HCT116 (cell line): ENCODE measurements around the gene ARHGAP5. TPM values are rescaled to one million over a fixed set of nuclear protein-coding genes. Genes with fewer than 3 reads are reported as not detected.

Source experiments
- ATAC-seq: fragments of 200-7000 bp; cut with Tn5 transposase; 2 replicates; pipeline ENCODE4 v1.9.1; 2020; ENCODE audit warnings: mild to moderate bottlenecking, moderate library complexity
- BruUV-seq: library from RNA; stranded (reverse); fragments of 400-500 nt; replicated peaks from 2 replicates; lab custom pipeline; 2021; lab: Mats Ljungman, UMichigan
- CTCF ChIA-PET: fragments of 300-600 bp; sonication (Branson Sonifier 250); formaldehyde crosslinking; loops from one replicate; lab custom pipeline; 2021; ENCODE audit warnings: antibody characterized with exemption; lab: Charles Lee
- POLR2A ChIA-PET: fragments of 300-600, 350-600 bp; sonication (Branson Sonifier 250); formaldehyde crosslinking; loops from one replicate; lab custom pipeline; 2021; ENCODE audit warnings: antibody characterized with exemption; lab: Charles Lee
- RAD21 ChIA-PET, 2 experiments: fragments of 300-600 bp; sonication (Branson Sonifier 250); formaldehyde crosslinking; loops; one replicate each; lab custom pipeline; 2023; ENCODE audit warnings: low total read pairs in 2 of 2; ENCODE audit not compliant: uncharacterized antibody in 2 of 2, unreplicated experiment in 2 of 2, low non-redundant PET in 1 of 2; lab: Charles Lee
- DNase-seq: peaks from one replicate; pipeline ENCODE4 v3.0.0-alpha.2; 2010; ENCODE audit warnings: low read depth, low spot score
- H2AFZ ChIP-seq: fragments of 200-600 bp; shearing (Covaris generic), sonication (generic); 2 replicates; pipeline ENCODE4 v1.6.1; 2017; ENCODE audit warnings: low read depth, mixed run types, mixed read lengths, antibody characterized with exemption, low read length; ENCODE audit not compliant: poor library complexity, severe bottlenecking
- H3K27ac ChIP-seq: 2 replicates; pipeline ENCODE4 v1.5.1; 2012; ENCODE audit warnings: low read depth, low read length
- H3K27me3 ChIP-seq: fragments of 200-600 bp; sonication (generic); 2 replicates; pipeline ENCODE4 v1.6.1; 2016; ENCODE audit warnings: mixed run types, low read length, mixed read lengths; ENCODE audit not compliant: insufficient read depth
- H3K36me3 ChIP-seq, 2 experiments: fragments of 200-500 bp in 1 of 2; fragments of 200-600 bp in 1 of 2; sonication (Bioruptor generic) in 1 of 2; sonication (generic) in 1 of 2; 2 replicates each; pipeline versions ENCODE4 v1.5.1 to v1.6.1; 2014 to 2016; ENCODE audit warnings: low read length in 2 of 2, inconsistent platforms in 1 of 2, mixed read lengths in 1 of 2, mixed run types in 1 of 2; ENCODE audit not compliant: insufficient read depth in 2 of 2, control insufficient read depth in 1 of 2
- H3K4me1 ChIP-seq, 2 experiments: fragments of 200-600 bp in 1 of 2; sonication (generic) in 1 of 2; 2 replicates each; pipeline versions ENCODE4 v1.5.1 to v1.6.1; 2012 to 2017; ENCODE audit warnings: low read length in 2 of 2, inconsistent platforms in 1 of 2, mild to moderate bottlenecking in 1 of 2, mixed read lengths in 1 of 2, mixed run types in 1 of 2, moderate library complexity in 1 of 2; ENCODE audit not compliant: insufficient read depth in 2 of 2, control insufficient read depth in 1 of 2
- H3K4me2 ChIP-seq: fragments of 200-600 bp; sonication (generic); 2 replicates; pipeline ENCODE4 v1.6.1; 2017; ENCODE audit warnings: mixed run types, low read length, mixed read lengths
- H3K4me3 ChIP-seq, 2 experiments: fragments of 200-600 bp in 1 of 2; sonication (generic) in 1 of 2; replicated peaks in 1 of 2; 2 replicates each; pipeline ENCODE4 v1.5.1; 2011 to 2016; ENCODE audit warnings: low read length in 2 of 2, control low read depth in 1 of 2, low read depth in 1 of 2, mild to moderate bottlenecking in 1 of 2, mixed read lengths in 1 of 2, mixed run types in 1 of 2
- H3K79me2 ChIP-seq: fragments of 200-600 bp; sonication (generic); 2 replicates; pipeline ENCODE4 v1.6.1; 2017; ENCODE audit warnings: mild to moderate bottlenecking, mixed run types, low read length, moderate library complexity, mixed read lengths; ENCODE audit not compliant: insufficient read depth
- H3K9ac ChIP-seq: fragments of 200-600 bp; sonication (generic); 2 replicates; pipeline ENCODE4 v1.6.1; 2016; ENCODE audit warnings: low read length, mixed read lengths
- H3K9me2 ChIP-seq: fragments of 200-600 bp; sonication (generic), shearing (Covaris generic); 2 replicates; pipeline ENCODE4 v1.6.1; 2017; ENCODE audit warnings: mixed run types, mild to moderate bottlenecking, moderate library complexity; ENCODE audit not compliant: insufficient read depth
- H3K9me3 ChIP-seq, 2 experiments: fragments of 200-500 bp in 1 of 2; fragments of 200-600 bp in 1 of 2; sonication (Bioruptor generic) in 1 of 2; sonication (generic) in 1 of 2; 2 replicates each; pipeline ENCODE4 v1.6.1; 2014 to 2017; ENCODE audit warnings: low read length in 2 of 2, mixed read lengths in 2 of 2, inconsistent platforms in 1 of 2, low read depth in 1 of 2, mild to moderate bottlenecking in 1 of 2, mixed run types in 1 of 2, moderate library complexity in 1 of 2; ENCODE audit not compliant: control insufficient read depth in 1 of 2, insufficient read depth in 1 of 2
- H4K20me1 ChIP-seq: fragments of 200-600 bp; sonication (generic), shearing (Covaris generic); 2 replicates; pipeline ENCODE4 v1.6.1; 2017; ENCODE audit warnings: mixed run types, mild to moderate bottlenecking, moderate library complexity; ENCODE audit not compliant: insufficient read depth
- ELF1 ChIP-seq: IDR thresholded peaks from 2 replicates; pipeline ENCODE4 v1.6.1; 2012; ENCODE audit warnings: low read depth, borderline replicate concordance
- EZH2 ChIP-seq: fragments of 200-600 bp; sonication (generic); IDR thresholded peaks from 2 replicates; pipeline ENCODE4 v1.6.1; 2017; ENCODE audit warnings: antibody characterized with exemption, mixed run types
- JUND ChIP-seq: IDR thresholded peaks from 2 replicates; pipeline ENCODE4 v1.6.1; 2012
- SRF ChIP-seq: IDR thresholded peaks from 2 replicates; pipeline ENCODE4 v1.6.1; 2012; ENCODE audit warnings: low read depth
- TCF7L2 ChIP-seq: IDR thresholded peaks from 2 replicates; pipeline ENCODE4 v1.7.0; 2011; ENCODE audit warnings: borderline replicate concordance, inconsistent platforms; ENCODE audit not compliant: insufficient read depth, insufficient read length; ENCODE audit errors: extremely low read depth
- YY1 ChIP-seq: IDR thresholded peaks from 2 replicates; pipeline ENCODE4 v1.6.1; 2011; ENCODE audit warnings: low read length, low read depth, moderate library complexity, mild to moderate bottlenecking; ENCODE audit not compliant: insufficient replicate concordance; ENCODE audit errors: extremely low read depth
- intact Hi-C: fragments of 100-400 bp; cut with micrococcal nuclease; formaldehyde crosslinking; loops from 2 replicates; pipeline ENCODE4 v1.10.0; 2022
- total RNA-seq: library from RNA; stranded (reverse); gene quantifications from one replicate; pipeline ENCODE4 v1.2.1, GENCODE V29; 2021; ENCODE audit not compliant: unreplicated experiment
- TF ChIP-seq, protein P1 (sequence below): IDR thresholded peaks from 2 replicates; pipeline ENCODE4 v1.6.1; 2012; ENCODE audit warnings: low read depth
- TF ChIP-seq, protein P2 (sequence below): IDR thresholded peaks from 2 replicates; pipeline ENCODE4 v1.6.1; 2012

The ARHGAP5 gene
- total RNA-seq, 1 experiment from 2014 or later = 66.7 TPM

DNA sequence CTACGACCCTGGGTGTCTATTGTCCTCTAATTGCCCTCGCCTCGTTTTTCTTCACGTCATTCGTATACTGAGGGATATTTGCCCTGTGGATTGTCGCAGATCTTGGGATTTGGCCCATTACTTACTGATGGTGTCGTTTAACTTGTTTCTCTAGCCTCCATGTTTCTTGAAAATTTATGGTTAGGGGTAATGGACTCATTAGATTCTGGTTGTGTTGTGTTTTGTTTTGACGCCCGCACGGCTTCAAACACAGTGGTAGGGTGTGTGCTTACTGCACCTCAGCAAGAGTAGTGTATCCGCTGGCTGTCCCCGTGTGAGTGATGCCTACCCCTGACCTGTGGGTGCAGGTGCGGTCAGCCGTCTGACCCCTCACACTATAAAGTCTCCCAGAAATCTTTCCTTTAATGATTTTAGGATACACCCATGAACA, 126.8 kb downstream of the ARHGAP5 start:
- Histone ChIP-seq H3K9me3 (no peaks in the 10 kb centered on the region), H3K9me2 (no peaks in the 10 kb centered on the region; the same call in 1 of the 2 replicates), H3K27ac (peak overlapping the region; percentile 47; the same call in 1 of the 2 replicates), H3K4me3 (peak overlapping the region; percentile 36 to 53), H3K36me3 (no peaks in the 10 kb centered on the region; a peak in 1 of 4 replicates), H3K4me1 (peaks cover 25 to 49% of the 10 kb centered on the region in 2 experiments), H3K4me2 (peak overlapping the region; percentile 78), H3K27me3 (no peaks in the 10 kb centered on the region), H3K79me2 (no peaks in the 10 kb centered on the region), H3K9ac (peak overlapping the region; percentile 64), H2AFZ (peak overlapping the region; percentile 96), H4K20me1 (no peaks in the 10 kb centered on the region)
- no peak for ATAC-seq
- no peak for DNase-seq
- CTCF ChIA-PET = no interaction called here
- POLR2A ChIA-PET = interaction anchor here (2.0 kb wide), 1 partner anchor 127 kb away, joined by 7 read pairs; the partner anchor contains the start of gene ARHGAP5
- no peak for TF ChIP-seq YY1
- TF ChIP-seq JUND = no peak
- TF ChIP-seq EZH2 = no peak
- TF ChIP-seq, protein P1, sequence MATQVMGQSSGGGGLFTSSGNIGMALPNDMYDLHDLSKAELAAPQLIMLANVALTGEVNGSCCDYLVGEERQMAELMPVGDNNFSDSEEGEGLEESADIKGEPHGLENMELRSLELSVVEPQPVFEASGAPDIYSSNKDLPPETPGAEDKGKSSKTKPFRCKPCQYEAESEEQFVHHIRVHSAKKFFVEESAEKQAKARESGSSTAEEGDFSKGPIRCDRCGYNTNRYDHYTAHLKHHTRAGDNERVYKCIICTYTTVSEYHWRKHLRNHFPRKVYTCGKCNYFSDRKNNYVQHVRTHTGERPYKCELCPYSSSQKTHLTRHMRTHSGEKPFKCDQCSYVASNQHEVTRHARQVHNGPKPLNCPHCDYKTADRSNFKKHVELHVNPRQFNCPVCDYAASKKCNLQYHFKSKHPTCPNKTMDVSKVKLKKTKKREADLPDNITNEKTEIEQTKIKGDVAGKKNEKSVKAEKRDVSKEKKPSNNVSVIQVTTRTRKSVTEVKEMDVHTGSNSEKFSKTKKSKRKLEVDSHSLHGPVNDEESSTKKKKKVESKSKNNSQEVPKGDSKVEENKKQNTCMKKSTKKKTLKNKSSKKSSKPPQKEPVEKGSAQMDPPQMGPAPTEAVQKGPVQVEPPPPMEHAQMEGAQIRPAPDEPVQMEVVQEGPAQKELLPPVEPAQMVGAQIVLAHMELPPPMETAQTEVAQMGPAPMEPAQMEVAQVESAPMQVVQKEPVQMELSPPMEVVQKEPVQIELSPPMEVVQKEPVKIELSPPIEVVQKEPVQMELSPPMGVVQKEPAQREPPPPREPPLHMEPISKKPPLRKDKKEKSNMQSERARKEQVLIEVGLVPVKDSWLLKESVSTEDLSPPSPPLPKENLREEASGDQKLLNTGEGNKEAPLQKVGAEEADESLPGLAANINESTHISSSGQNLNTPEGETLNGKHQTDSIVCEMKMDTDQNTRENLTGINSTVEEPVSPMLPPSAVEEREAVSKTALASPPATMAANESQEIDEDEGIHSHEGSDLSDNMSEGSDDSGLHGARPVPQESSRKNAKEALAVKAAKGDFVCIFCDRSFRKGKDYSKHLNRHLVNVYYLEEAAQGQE = no peak
- TF ChIP-seq, protein P2, sequence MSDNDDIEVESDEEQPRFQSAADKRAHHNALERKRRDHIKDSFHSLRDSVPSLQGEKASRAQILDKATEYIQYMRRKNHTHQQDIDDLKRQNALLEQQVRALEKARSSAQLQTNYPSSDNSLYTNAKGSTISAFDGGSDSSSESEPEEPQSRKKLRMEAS = no peak
- TF ChIP-seq SRF = no peak
- TF ChIP-seq ELF1 = no peak
- no peak for TF ChIP-seq TCF7L2
- TSS peak; percentile 76 for BruUV-seq
- intact Hi-C loops = loop anchor here (2.0 kb wide), 1 partner anchor 127 kb away; the partner anchor contains the start of gene ARHGAP5
- RAD21 ChIA-PET = no interaction called here
